ENCODE results near the gene CCSER1.

- no peak for TF ChIP-seq CTCF (IDR thresholded peaks at IDR 0.05; ENCODE audit: insufficient read depth, low read length, poor library complexity, severe bottlenecking)
- no peak for TF ChIP-seq EZH2phosphoT487 (conservative IDR thresholded peaks at IDR 0.05; ENCODE audit: low read length)
Observed at GRCh38 chr4:91319556-91320268, 1192.5 kb downstream of the CCSER1 start.

Data from SU-DHL-6 (cell line).